PFSK-1 (cell line): Measurements from ENCODE around the gene PER1.

Experiments
- POLR2AphosphoS5 ChIP-seq: IDR thresholded peaks from 2 replicates; pipeline ENCODE4 v1.6.1; 2012; ENCODE audit warnings: low read depth, mild to moderate bottlenecking, control low read depth, low read length, moderate library complexity
- REST ChIP-seq, 2 experiments: IDR thresholded peaks; 2 replicates each; pipeline versions ENCODE4 v1.6.1 to v1.8.0; 2011 to 2012; ENCODE audit warnings: low read depth in 2 of 2, low read length in 2 of 2, control low read depth in 1 of 2, inconsistent platforms in 1 of 2, mild to moderate bottlenecking in 1 of 2, moderate library complexity in 1 of 2; ENCODE audit not compliant: insufficient read depth in 1 of 2

DNA sequence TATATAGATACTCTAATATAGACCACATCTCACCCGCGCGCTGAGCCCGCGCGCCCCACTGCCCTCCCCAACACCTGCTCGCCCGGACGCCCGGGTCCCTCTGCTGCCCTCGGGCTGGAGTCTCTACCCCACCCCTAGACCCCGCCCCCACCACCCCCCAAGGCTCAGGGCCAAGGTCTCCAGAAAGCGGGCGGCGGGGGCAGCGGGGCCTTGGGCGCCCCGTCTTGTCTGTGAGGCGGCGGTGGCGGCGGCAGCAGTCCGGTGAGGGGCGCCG is 30.9 kb downstream of the PER1 start:
- TF ChIP-seq POLR2AphosphoS5, result no peak
- TF ChIP-seq REST (IDR thresholded peaks at IDR 0.05; ENCODE audit: insufficient read depth in 1 of 2, low read depth in 2 of 2, low read length in 2 of 2), result no peak
